RWPE2 (cell line): ENCODE measurements around the gene EFEMP2.
"Not testable (repeated sequence)": the region's sequence is repeated elsewhere in the genome, so short reads cannot be mapped to it uniquely, and the experiment has no call there.

Experiments
- ATAC-seq: fragments of 200-7000 bp; cut with Tn5 transposase; 3 replicates; pipeline ENCODE4 v1.9.1; 2021; ENCODE audit warnings: low read depth
- DNase-seq: peaks from one replicate; pipeline ENCODE4 v3.0.0-alpha.2; 2020; ENCODE audit warnings: low spot score
- H3K27ac ChIP-seq: fragments of 450-650 bp; 2 replicates; pipeline ENCODE4 v1.5.1; 2017; ENCODE audit warnings: mild to moderate bottlenecking; ENCODE audit not compliant: poor library complexity, severe bottlenecking
- H3K27me3 ChIP-seq: fragments of 250-450 bp; sonication (Bioruptor Pico); 2 replicates; pipeline ENCODE4 v1.5.1; 2021; ENCODE audit warnings: mild to moderate bottlenecking, moderate library complexity; ENCODE audit not compliant: insufficient read depth, poor library complexity, severe bottlenecking
- H3K36me3 ChIP-seq: fragments of 250-450 bp; sonication (Bioruptor Pico); 2 replicates; pipeline ENCODE4 v1.5.1; 2020; ENCODE audit warnings: low read depth, mild to moderate bottlenecking, moderate library complexity
- H3K4me1 ChIP-seq: fragments of 250-450 bp; sonication (Bioruptor Pico); 2 replicates; pipeline ENCODE4 v1.5.1; 2021; ENCODE audit warnings: mild to moderate bottlenecking, moderate library complexity; ENCODE audit not compliant: insufficient read depth, poor library complexity, severe bottlenecking
- H3K4me3 ChIP-seq: fragments of 250-450 bp; sonication (Bioruptor Pico); 2 replicates; pipeline ENCODE4 v1.5.1; 2021; ENCODE audit warnings: mild to moderate bottlenecking, moderate library complexity; ENCODE audit not compliant: severe bottlenecking
- H3K9me3 ChIP-seq: fragments of 250-450 bp; sonication (Bioruptor Pico); 2 replicates; pipeline ENCODE4 v1.5.1; 2021; ENCODE audit warnings: mild to moderate bottlenecking, moderate library complexity; ENCODE audit not compliant: severe bottlenecking
- CTCF ChIP-seq: fragments of 450-650 bp; IDR thresholded peaks from one replicate; pipeline ENCODE4 v1.5.1; 2017; ENCODE audit warnings: mild to moderate bottlenecking, moderate library complexity; ENCODE audit not compliant: poor library complexity, severe bottlenecking

EFEMP2 gene

DNA sequence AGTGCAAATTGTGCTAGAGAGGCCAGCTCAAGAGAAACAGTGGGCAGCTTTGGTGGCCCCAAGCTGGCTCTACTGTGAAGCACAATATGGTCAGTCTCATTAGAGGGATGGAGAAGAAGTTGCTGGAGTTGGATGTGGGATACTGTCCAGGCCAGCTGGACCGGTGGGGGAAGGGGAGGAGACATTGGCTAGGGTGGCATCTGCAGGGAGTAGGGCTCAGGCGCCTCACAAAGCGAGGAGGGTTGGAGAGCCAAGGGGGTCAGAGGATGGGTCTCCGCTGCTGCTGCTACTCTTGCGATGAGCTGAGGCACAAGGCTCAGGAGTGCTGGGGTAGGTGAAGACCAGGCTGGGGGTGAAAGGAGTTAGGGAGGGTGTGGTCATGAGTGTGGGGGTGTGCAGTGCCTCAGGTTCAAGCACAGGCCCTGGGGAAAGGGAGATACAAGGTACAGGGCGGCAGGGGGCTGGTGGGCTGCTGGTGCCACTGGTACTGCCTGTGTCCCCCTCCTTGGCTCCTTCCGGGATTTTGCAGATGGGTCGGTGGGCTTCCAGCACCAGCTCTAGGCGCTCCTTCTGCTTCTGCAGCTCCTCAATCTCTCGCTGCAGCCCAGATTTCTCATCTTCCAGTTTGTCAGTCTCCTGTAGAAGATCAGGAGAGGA is 20.2 kb upstream of the EFEMP2 start:
- TF ChIP-seq CTCF: no peak
- H3K4me3 ChIP-seq: no peak overlapping the region
- H3K27me3 ChIP-seq: no peaks in the 10 kb centered on the region
- peaks cover 52% of the 10 kb centered on the region for H3K36me3 ChIP-seq
- H3K27ac ChIP-seq: peak overlapping the region; percentile 96
- DNase-seq (no peak), ATAC-seq (no peak)
- no peaks in the 10 kb centered on the region for H3K9me3 ChIP-seq
- peaks cover 22% of the 10 kb centered on the region for H3K4me1 ChIP-seq

DNA sequence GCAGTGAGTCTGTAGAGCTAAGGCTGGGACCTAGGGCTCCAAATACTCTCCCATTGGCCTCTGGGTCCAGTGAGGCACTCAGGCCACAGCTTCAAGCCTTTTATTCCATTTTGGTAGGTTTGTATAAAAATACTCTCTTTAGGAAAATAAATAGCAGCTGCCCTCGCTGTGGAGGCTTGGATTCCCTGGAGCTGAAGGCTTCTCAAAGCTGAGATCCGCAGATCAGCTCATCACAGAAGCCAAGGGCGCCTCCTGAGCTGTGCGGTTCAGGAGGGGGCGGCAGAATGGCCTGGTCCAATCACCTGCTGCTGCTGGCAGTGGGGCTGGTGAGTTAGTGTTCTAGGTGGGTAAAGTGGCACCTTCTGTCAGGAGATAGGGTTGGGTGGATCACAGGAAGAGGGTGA is 19.5 kb upstream of the EFEMP2 start:
- peaks cover 47% of the 10 kb centered on the region for H3K36me3 ChIP-seq
- DNase-seq, H3K9me3 ChIP-seq, H3K27me3 ChIP-seq: not testable (repeated sequence)
- H3K27ac ChIP-seq: peak overlapping the region; percentile 96
- ATAC-seq: peak; percentile 0; the same call in 1 of the 3 replicates
- peak overlapping the region; percentile 45 for H3K4me3 ChIP-seq
- TF ChIP-seq CTCF: peak; percentile 18
- peaks cover 18% of the 10 kb centered on the region for H3K4me1 ChIP-seq

- ATAC-seq: peak; percentile 2
- Histone ChIP-seq H3K4me1 (peaks cover 11% of the 10 kb centered on the region), H3K27ac (peak overlapping the region; percentile 96), H3K4me3 (peak overlapping the region; percentile 45), H3K9me3 (no peaks in the 10 kb centered on the region), H3K27me3 (no peaks in the 10 kb centered on the region), H3K36me3 (peaks cover 47% of the 10 kb centered on the region)
- TF ChIP-seq CTCF: peak; percentile 35
- no peak for DNase-seq
Observed at GRCh38 chr11:65891219-65892136, 18.9 kb upstream of the EFEMP2 start.

DNA sequence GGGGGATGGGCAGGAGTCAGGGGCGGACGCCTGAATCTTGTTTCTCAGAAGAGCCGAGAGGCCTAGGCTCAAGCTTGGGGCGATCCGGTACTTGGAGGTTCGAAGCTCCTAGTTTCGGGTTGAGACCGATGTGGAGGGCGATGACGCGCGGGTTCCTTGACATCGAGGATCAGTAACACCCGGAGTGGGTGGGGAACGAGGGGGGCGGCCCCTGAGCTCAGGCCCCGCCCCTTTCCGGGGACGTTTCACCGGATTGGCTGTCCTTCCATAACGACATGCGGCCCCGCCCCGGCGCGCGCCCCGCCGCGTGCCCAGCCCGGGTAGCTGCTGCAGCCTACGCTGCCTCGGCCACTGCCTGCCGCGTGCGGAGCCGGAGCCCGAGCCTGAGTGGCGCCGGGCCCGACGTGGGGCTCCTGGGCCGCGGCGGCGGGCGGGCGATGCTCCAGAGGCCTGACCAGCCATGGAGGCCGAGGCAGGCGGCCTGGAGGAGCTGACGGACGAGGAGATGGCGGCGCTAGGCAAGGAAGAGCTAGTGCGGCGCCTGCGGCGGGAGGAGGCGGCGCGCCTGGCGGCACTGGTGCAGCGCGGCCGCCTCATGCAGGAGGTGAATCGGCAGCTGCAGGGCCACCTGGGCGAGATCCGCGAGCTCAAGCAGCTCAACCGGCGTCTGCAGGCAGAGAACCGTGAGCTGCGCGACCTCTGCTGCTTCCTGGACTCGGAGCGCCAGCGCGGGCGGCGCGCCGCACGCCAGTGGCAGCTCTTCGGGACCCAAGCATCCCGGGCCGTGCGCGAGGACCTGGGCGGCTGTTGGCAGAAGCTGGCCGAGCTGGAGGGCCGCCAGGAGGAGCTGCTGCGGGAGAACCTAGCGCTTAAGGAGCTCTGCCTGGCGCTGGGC is 18.0 kb upstream of the EFEMP2 start, which contains the start of gene CCDC85B:
Gene CCDC85B (plus strand): TSS at position 350 of the 895 bp plus-strand sequence. CDS start 111 bp downstream, at position 461.
- H3K4me3 ChIP-seq: peak within 1 kb of the TSS; percentile 45
- peak; percentile 94 for DNase-seq
- H3K9me3 ChIP-seq: no peaks in the 10 kb centered on the region
- peak; percentile 16 for TF ChIP-seq CTCF
- H3K36me3 ChIP-seq: peaks cover 42% of the 10 kb centered on the region
- peak within 1 kb of the TSS; percentile 96 for H3K27ac ChIP-seq
- peaks cover 10% of the 10 kb centered on the region for H3K4me1 ChIP-seq
- peak; percentile 49 for ATAC-seq
- no peaks in the 10 kb centered on the region for H3K27me3 ChIP-seq
